OCI-LY3 (cell line): ENCODE data around the gene NEK11.

Source experiments
- H2AFZ ChIP-seq: fragments of 200-600, 300-600 bp; shearing (Covaris generic); 2 replicates; pipeline ENCODE4 v1.6.0; 2014; ENCODE audit warnings: antibody characterized with exemption, low read depth, low read length
- H3K27ac ChIP-seq: fragments of 200-600, 300-600 bp; sonication (generic); 2 replicates; pipeline ENCODE4 v1.5.1; 2014; ENCODE audit warnings: mild to moderate bottlenecking, low read length, moderate library complexity, mixed read lengths
- H3K27me3 ChIP-seq: fragments of 200-600, 300-600 bp; sonication (generic); 2 replicates; pipeline ENCODE4 v1.6.1; 2014; ENCODE audit warnings: low read depth, low read length, mixed read lengths
- H3K36me3 ChIP-seq: fragments of 200-600, 300-600 bp; sonication (generic); replicated peaks from 2 replicates; pipeline ENCODE3; 2014; ENCODE audit warnings: low read depth, low read length, mixed read lengths
- H3K4me1 ChIP-seq: fragments of 300-600, 200-600 bp; sonication (generic); 2 replicates; pipeline ENCODE4 v1.6.1; 2014; ENCODE audit warnings: low read length, mixed read lengths
- H3K4me2 ChIP-seq: fragments of 200-600, 300-600 bp; sonication (generic); 2 replicates; pipeline ENCODE4 v1.6.1; 2014; ENCODE audit warnings: low read length, mixed read lengths
- H3K4me3 ChIP-seq: fragments of 300-600, 200-600 bp; sonication (generic); 2 replicates; pipeline ENCODE4 v1.5.1; 2014; ENCODE audit warnings: antibody characterized with exemption, mild to moderate bottlenecking, low read length, moderate library complexity
- H3K79me2 ChIP-seq: fragments of 300-600, 200-600 bp; shearing (Covaris generic); 2 replicates; pipeline ENCODE4 v1.6.1; 2014; ENCODE audit warnings: mild to moderate bottlenecking, low read length, mixed read lengths
- H3K9ac ChIP-seq: fragments of 300-600, 200-600 bp; shearing (Covaris generic); 2 replicates; pipeline ENCODE4 v1.6.0; 2014; ENCODE audit warnings: mild to moderate bottlenecking, low read length, moderate library complexity
- H3K9me3 ChIP-seq: fragments of 200-600, 300-600 bp; shearing (Covaris generic); 2 replicates; pipeline ENCODE4 v1.6.1; 2014; ENCODE audit warnings: low read length, mixed read lengths; ENCODE audit not compliant: insufficient read depth
- H4K20me1 ChIP-seq: fragments of 200-600, 300-600 bp; sonication (generic); 2 replicates; pipeline ENCODE4 v1.6.1; 2016; ENCODE audit warnings: low read length, mixed read lengths; ENCODE audit not compliant: insufficient read depth
- EZH2phosphoT487 ChIP-seq: fragments of 200-600 bp; shearing (Covaris generic); IDR thresholded peaks from 2 replicates; pipeline ENCODE4 v1.6.1; 2018; ENCODE audit warnings: antibody characterized with exemption, mixed run types, low read depth
- TF ChIP-seq, protein P1 (sequence below): fragments of 200-600, 300-600 bp; sonication (generic); IDR thresholded peaks from 2 replicates; pipeline ENCODE4 v1.5.1; 2014; ENCODE audit warnings: antibody characterized with exemption, low read length, low read depth

NEK11 gene

DNA sequence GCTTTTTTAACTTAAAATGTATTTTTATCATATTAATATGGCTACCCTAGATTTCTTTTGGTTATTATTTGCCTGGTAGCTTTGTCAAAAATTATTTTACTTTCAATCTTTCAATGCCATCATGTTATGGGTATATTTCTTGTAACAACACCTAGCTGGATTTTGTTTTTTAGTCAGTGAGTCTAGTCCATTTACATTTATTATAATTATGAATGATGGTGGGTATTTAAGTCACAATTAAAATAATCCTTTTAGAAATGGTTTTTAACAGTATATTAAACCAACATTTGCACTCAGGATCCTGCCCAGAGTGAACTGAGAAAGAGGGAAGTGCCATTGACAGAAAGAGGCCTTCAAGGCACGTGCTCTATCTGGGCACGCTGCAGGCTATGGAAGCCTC, 315.1 kb downstream of the NEK11 start:
- no peak for TF ChIP-seq EZH2phosphoT487
- TF ChIP-seq, protein P1, sequence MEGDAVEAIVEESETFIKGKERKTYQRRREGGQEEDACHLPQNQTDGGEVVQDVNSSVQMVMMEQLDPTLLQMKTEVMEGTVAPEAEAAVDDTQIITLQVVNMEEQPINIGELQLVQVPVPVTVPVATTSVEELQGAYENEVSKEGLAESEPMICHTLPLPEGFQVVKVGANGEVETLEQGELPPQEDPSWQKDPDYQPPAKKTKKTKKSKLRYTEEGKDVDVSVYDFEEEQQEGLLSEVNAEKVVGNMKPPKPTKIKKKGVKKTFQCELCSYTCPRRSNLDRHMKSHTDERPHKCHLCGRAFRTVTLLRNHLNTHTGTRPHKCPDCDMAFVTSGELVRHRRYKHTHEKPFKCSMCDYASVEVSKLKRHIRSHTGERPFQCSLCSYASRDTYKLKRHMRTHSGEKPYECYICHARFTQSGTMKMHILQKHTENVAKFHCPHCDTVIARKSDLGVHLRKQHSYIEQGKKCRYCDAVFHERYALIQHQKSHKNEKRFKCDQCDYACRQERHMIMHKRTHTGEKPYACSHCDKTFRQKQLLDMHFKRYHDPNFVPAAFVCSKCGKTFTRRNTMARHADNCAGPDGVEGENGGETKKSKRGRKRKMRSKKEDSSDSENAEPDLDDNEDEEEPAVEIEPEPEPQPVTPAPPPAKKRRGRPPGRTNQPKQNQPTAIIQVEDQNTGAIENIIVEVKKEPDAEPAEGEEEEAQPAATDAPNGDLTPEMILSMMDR = no peak
- Histone ChIP-seq H3K4me2 (no peak overlapping the region), H2AFZ (no peak overlapping the region), H3K36me3 (no peaks in the 10 kb centered on the region), H3K79me2 (no peaks in the 10 kb centered on the region), H3K27me3 (no peaks in the 10 kb centered on the region), H4K20me1 (no peaks in the 10 kb centered on the region), H3K9me3 (no peaks in the 10 kb centered on the region), H3K4me1 (peaks cover 11% of the 10 kb centered on the region), H3K9ac (no peak overlapping the region), H3K27ac (no peak overlapping the region), H3K4me3 (no peak overlapping the region)

DNA sequence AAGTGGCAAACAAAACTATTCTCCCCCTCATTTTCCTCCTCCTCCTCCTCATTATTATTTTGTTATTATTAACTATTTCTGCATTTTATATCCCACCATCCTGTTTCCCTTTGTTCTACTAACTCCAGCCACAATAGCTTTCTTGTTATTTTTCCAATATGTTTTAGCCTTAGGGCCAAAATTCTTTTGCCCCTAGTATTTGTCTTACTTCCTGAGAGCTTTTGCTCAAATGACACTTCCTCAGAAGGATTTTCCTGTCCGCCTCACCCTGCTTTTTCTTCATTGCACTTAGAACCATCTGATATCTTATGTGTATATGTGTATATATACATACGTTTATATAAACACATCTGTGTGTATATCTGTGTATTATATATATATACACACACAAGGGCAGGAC, 322.2 kb downstream of the NEK11 start:
- peaks cover 28% of the 10 kb centered on the region for H3K4me1 ChIP-seq
- H3K27ac ChIP-seq = no peak overlapping the region
- TF ChIP-seq EZH2phosphoT487 = no peak
- TF ChIP-seq, protein P1 = no peak
- no peaks in the 10 kb centered on the region for H3K36me3 ChIP-seq
- H3K9ac ChIP-seq = no peak overlapping the region
- no peaks in the 10 kb centered on the region for H3K9me3 ChIP-seq
- H3K27me3 ChIP-seq = no peaks in the 10 kb centered on the region
- H4K20me1 ChIP-seq = no peaks in the 10 kb centered on the region
- H3K79me2 ChIP-seq = no peaks in the 10 kb centered on the region
- no peak overlapping the region for H2AFZ ChIP-seq
- H3K4me2 ChIP-seq = no peak overlapping the region
- no peak overlapping the region for H3K4me3 ChIP-seq

DNA sequence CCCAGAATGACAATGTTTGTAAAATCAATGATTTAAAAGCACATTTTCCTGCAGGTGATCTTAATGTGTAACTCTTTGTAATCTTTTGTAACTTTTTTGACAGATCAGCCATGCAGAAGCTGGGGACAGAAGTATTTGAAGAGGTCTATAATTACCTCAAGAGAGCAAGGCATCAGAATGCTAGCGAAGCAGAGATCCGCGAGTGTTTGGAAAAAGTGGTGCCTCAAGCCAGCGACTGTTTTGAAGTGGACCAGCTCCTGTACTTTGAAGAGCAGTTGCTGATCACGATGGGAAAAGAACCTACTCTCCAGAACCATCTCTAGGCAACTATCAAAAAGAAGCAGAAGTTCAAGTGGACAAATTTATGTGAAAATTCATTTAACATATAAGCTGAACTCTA, 322.8 kb downstream of the NEK11 start:
- no peaks in the 10 kb centered on the region for H3K36me3 ChIP-seq
- no peak overlapping the region for H3K27ac ChIP-seq
- no peaks in the 10 kb centered on the region for H4K20me1 ChIP-seq
- no peak overlapping the region for H3K4me2 ChIP-seq
- H2AFZ ChIP-seq = no peak overlapping the region
- no peaks in the 10 kb centered on the region for H3K79me2 ChIP-seq
- no peak overlapping the region for H3K4me3 ChIP-seq
- H3K4me1 ChIP-seq = peaks cover 24% of the 10 kb centered on the region
- H3K27me3 ChIP-seq = no peaks in the 10 kb centered on the region
- no peaks in the 10 kb centered on the region for H3K9me3 ChIP-seq
- no peak for TF ChIP-seq EZH2phosphoT487
- TF ChIP-seq, protein P1 = no peak
- H3K9ac ChIP-seq = no peak overlapping the region

DNA sequence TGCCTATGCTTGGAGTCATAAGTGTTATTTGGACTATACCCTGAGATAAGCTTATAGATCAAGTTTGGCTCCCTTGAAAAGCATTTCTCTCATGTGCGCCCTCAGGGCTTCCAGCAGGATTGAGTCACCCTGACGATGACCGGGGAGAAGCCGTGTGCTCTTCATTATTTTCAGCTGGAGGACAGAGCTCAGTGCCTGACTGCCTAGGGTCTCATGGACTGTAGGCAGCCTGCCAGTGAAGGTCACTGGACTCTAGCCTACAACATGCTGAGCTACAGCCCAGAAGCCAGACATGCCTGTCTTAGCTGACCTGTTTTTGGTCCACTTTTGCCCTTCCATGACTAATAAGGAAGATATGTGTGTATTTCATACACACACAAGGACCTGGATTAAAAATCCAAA, 323.3 kb downstream of the NEK11 start:
- Histone ChIP-seq H3K4me3 (no peak overlapping the region), H3K79me2 (no peaks in the 10 kb centered on the region), H3K27ac (no peak overlapping the region), H3K4me2 (no peak overlapping the region), H3K36me3 (no peaks in the 10 kb centered on the region), H3K27me3 (no peaks in the 10 kb centered on the region), H3K9ac (no peak overlapping the region), H2AFZ (no peak overlapping the region), H4K20me1 (no peaks in the 10 kb centered on the region), H3K9me3 (no peaks in the 10 kb centered on the region), H3K4me1 (peaks cover 20% of the 10 kb centered on the region)
- TF ChIP-seq, protein P1 = no peak
- TF ChIP-seq EZH2phosphoT487 = no peak
